VCaP (cell line): ENCODE results near the gene ZRSR2.
A peak's percentile ranks its signal among the peaks of the same experiment; 100 is the strongest.
"Not testable (repeated sequence)": the region's sequence is repeated elsewhere in the genome, so short reads cannot be mapped to it uniquely, and the experiment has no call there.

Source experiments
- H3K27ac ChIP-seq: fragments of 450-650 bp; 2 replicates; pipeline ENCODE4 v1.5.1; 2017
- TF ChIP-seq, protein P1 (sequence below): fragments of 450-650 bp; conservative IDR thresholded peaks from 2 replicates; pipeline ENCODE4 v1.5.1; 2017; ENCODE audit warnings: mild to moderate bottlenecking, moderate library complexity

ZRSR2 gene

DNA sequence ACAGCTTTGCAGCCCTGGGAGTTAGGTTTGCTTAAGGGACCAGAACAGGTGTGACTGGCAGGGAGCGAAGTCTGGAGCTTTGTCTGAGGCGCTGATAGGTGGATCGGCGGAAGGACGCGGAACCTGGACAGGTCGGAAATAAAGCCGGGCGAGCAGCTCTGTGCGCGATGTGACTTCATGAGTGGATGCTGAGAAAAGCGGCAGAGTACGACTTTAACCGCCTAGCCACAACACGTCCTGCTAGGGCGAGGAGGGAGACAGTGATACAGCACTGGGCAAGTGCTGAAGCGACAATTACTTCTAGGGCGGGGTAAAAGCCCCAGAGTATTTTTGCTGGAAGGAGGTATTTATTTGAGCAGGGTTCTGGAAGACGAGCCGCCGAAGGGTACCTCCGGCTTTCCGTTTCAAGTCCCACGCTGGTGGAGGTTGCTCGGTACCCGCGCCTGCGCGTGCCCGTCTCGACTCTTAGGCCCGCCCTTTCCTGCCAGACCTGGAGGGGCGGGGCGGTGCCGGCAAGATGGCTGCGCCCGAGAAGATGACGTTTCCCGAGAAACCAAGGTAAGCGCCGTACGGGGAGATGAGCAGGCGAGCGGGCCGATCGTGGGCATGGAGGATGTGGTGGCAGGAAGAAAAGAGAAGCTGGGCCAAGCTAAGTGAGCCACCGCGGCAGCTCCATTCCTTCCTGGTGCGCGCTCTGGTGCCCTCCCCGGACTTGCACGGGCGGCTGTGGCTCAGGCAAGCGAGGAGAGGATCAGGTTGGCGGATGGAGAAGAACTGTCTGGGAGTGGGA lies at the start of gene ZRSR2:
ZRSR2 (plus strand) TSS at position 506 of the 790 bp plus-strand sequence; CDS start at position 518, 12 bp downstream.
- H3K27ac ChIP-seq: peak within 1 kb of the TSS; percentile 75
- TF ChIP-seq, protein P1, sequence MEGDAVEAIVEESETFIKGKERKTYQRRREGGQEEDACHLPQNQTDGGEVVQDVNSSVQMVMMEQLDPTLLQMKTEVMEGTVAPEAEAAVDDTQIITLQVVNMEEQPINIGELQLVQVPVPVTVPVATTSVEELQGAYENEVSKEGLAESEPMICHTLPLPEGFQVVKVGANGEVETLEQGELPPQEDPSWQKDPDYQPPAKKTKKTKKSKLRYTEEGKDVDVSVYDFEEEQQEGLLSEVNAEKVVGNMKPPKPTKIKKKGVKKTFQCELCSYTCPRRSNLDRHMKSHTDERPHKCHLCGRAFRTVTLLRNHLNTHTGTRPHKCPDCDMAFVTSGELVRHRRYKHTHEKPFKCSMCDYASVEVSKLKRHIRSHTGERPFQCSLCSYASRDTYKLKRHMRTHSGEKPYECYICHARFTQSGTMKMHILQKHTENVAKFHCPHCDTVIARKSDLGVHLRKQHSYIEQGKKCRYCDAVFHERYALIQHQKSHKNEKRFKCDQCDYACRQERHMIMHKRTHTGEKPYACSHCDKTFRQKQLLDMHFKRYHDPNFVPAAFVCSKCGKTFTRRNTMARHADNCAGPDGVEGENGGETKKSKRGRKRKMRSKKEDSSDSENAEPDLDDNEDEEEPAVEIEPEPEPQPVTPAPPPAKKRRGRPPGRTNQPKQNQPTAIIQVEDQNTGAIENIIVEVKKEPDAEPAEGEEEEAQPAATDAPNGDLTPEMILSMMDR: no peak

DNA sequence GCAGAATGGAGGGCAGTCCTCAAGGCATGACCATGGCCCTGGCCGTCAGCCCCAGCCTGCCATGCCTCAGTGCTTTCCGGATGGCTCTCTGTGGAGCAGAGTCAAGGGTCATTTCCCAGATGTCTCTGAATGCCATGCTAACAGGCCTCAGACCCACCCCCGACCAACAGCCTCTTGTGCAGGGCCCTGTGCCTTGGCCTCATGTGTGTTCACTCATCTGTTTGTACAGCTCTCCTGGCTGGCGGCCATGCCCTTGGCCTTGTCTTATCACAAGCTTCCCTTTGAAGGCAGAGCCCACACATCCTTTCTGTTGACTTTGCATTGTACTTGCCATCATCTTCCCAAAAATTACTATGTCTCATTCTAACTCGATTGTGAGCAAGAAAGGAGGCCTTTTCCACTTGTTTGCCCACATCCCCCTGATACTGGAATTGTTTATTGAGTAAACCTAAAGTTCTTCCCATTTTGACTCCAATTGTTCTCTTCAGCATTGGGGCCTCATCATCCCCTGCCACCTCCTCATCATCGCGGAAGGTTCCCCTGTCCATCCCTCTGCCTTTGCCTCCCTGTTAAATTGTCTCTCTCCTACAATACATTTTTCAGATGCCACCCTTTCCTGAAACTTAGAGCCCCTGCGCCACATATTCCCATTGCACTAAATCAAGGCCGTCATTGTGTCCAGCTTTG lies 46.0 kb upstream of the ZRSR2 start:
- TF ChIP-seq, protein P1: no peak
- no peak overlapping the region for H3K27ac ChIP-seq

- TF ChIP-seq, protein P1: no peak
- H3K27ac ChIP-seq: no peak overlapping the region
Observed at GRCh38 chrX:15745179-15745578, 45.1 kb upstream of the ZRSR2 start.

GRCh38 chrX:15746651-15747050 lies 43.6 kb upstream of the ZRSR2 start:
- not testable (repeated sequence) for H3K27ac ChIP-seq

DNA sequence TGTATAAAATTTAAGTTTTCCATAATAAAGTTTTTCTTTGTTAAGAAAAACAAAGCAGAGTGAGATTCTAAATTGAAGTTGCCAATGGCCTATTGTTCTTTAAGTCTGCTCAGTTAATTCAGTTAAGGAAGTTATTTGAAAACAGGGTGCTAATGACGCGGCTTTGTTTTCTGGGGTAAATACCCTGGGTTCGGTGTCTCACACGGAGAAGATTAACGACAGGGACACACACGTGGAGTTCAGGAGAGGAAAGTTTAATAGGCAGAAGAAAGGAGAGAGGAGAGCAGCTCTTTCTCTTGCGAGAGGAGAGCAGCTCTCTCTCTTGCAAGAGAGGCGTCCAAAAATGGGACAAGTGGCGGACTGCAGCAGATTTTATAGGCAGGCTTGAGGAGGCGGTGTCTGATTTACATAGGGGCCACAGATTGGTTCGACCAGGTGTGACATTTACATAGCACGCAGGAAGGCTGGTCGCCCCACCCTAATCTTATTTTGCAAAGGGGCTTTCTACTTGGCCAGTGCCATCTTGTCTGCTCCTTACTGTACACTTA lies 42.6 kb upstream of the ZRSR2 start:
- TF ChIP-seq, protein P1: no peak
- no peak overlapping the region for H3K27ac ChIP-seq

DNA sequence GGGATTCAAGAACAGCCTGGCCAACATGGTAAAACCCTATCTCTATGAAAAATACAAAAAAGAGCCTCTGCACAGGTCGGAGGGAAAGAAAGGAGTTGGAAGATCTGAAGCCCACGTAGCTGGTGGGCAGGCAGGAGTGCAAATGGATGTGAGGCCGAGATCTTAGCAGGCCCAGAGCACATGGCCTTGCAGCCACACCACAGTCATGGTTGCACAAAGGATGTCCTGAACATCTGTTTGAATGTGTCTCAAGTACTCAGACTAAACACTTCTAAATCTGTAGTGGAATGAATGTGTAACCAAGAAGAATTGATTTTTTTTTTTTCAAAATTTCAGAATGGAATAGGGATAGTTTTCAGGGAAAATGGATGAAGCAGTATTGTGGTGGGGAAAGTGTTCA lies 41.4 kb upstream of the ZRSR2 start:
- TF ChIP-seq, protein P1: no peak
- peak overlapping the region; percentile 88; the same call in 1 of the 2 replicates for H3K27ac ChIP-seq

DNA sequence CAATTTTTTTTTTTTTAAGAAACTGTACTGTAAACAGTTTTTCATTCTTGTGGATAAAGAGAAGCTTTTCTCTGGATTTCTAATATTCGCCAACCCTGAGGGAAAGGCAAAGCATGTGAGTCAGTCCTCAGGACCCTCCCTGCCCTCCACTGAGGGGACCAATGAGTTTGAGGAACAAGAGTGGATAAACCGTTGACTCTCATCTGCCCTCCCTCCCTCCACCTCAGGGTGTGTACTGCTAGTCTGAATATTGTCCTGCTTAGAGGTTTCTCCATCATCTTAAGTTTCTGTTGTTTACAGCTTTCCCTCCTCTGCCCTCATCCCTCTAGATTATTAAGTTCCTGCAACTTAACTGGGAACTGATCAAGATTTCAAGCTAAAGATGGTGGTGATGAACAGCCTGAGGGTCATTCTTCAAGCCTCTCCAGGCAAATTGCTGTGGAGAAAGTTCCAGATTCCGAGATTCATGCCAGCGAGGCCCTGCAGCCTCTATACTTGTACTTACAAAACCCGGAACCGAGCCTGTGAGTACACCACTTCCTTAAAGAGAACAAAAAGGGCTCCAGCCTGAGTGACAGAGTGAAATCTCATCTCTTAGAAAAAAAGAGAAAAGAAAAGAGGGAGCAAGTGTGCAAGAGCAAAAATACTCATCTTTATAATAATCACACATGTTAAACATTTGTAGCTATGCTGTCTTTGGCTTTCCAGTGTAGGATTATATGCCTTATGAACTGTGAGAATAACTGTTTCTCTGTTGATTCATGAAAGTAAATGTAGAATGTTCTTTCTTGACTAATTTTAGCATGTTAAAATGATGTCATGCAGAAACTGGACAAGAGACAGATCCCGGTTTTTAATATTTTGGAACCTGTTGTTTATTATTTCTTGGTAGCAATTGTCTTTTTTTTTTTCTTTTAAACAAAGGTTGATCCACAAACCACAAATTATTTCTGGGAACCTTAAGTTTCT lies 40.4 kb upstream of the ZRSR2 start:
- TF ChIP-seq, protein P1: no peak
- H3K27ac ChIP-seq: peak overlapping the region; percentile 88
